ENCODE results near the gene CEP57L1. TPM values are rescaled to one million over a fixed set of nuclear protein-coding genes. Genes with fewer than 3 reads are reported as not detected.

CEP57L1 gene
- total and polyA plus RNA-seq, 8 donors: 11.3 to 42.5 (median 33.6) TPM

DNA sequence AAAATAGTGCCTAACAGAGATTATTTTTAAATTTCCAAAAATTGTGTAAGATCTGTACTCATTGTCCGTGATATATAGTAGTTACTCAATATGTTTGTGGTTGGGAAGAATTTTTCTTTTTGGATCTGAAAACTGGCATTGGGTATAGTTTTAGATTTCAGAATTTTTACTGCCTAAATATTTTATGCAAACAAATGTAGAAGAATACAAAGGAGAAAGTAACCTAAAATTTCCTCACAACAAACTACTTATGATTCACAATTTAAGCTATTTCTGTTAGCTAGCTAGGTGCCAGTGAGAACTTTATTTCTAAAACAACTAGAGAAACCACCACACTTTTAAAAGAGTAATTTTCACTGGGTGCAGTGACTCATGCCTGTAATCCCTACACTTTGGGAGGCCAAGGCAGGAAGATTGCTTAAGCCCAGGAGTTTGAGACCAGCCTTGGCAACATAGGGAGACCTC is 39.5 kb upstream of the CEP57L1 start:
- ATAC-seq (no peak), DNase-seq (no peak)
- intact Hi-C loops (cut with DNase I): no loop called here

DNA sequence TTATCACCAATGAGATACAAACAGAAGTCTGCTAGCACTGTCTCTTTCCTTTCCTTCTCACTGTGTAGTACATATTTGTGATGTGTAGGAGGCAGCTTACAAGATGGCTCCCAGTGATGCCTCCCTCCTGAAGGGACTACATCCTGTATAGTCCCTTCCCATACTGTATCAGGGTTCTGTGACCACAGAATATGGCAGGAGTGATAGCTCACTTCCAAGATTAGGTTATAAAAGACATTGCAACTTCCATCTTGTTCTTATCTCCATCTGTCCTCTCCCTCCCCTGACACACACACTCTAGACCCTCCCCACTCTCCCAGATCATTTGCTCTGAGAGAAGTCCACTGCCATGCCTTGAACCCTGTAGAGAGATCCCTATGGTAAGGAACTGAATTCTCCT is 38.6 kb upstream of the CEP57L1 start:
- ATAC-seq: no peak
- H3K4me3 ChIP-seq: no peak overlapping the region
- DNase-seq: no peak
- H3K27ac ChIP-seq: no peak overlapping the region
- no peaks in the 10 kb centered on the region for H3K27me3 ChIP-seq
- H3K4me1 ChIP-seq: peaks cover 21 to 40% of the 10 kb centered on the region in 2 donors
- intact Hi-C loops (cut with DNase I): no loop called here
- TF ChIP-seq, protein P1, sequence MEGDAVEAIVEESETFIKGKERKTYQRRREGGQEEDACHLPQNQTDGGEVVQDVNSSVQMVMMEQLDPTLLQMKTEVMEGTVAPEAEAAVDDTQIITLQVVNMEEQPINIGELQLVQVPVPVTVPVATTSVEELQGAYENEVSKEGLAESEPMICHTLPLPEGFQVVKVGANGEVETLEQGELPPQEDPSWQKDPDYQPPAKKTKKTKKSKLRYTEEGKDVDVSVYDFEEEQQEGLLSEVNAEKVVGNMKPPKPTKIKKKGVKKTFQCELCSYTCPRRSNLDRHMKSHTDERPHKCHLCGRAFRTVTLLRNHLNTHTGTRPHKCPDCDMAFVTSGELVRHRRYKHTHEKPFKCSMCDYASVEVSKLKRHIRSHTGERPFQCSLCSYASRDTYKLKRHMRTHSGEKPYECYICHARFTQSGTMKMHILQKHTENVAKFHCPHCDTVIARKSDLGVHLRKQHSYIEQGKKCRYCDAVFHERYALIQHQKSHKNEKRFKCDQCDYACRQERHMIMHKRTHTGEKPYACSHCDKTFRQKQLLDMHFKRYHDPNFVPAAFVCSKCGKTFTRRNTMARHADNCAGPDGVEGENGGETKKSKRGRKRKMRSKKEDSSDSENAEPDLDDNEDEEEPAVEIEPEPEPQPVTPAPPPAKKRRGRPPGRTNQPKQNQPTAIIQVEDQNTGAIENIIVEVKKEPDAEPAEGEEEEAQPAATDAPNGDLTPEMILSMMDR (IDR thresholded peaks at IDR 0.05): no peak
- no peaks in the 10 kb centered on the region for H3K36me3 ChIP-seq
- no peaks in the 10 kb centered on the region for H3K9me3 ChIP-seq

More for the DNA sequence above, 39.5 kb upstream of the CEP57L1 start:
- Histone ChIP-seq H3K36me3 (no peaks in the 10 kb centered on the region), H3K4me1 (peaks cover 21 to 40% of the 10 kb centered on the region in 2 donors), H3K27ac (peak overlapping the region in 1 of 2 donors; percentile 60), H3K4me3 (no peak overlapping the region), H3K9me3 (no peaks in the 10 kb centered on the region), H3K27me3 (no peaks in the 10 kb centered on the region)
- TF ChIP-seq, protein P1 (IDR thresholded peaks at IDR 0.05): no peak

DNA sequence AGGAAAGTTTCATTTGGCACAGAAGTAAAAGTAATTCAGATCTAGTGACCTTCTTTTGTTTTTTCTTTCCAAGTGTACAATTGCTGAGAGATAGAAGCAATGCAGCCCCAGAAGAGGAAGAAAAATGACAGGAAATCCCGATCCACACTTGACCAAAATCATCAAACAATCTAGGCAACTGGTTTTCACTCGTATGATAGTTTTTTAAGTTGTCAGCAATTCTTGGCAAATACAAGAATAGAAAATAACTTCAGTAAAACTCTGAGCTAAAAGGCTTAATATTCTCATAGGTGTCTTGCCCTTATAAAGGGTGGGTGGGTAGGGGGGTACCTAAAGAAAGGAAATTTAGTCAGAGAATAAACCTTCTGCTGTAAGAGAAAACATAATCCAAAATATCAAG is 36.7 kb upstream of the CEP57L1 start:
- peak overlapping the region; percentile 50 to 64 for H3K27ac ChIP-seq
- H3K36me3 ChIP-seq: no peaks in the 10 kb centered on the region
- ATAC-seq (no peak), DNase-seq (no peak)
- H3K4me3 ChIP-seq: no peak overlapping the region
- no peaks in the 10 kb centered on the region for H3K27me3 ChIP-seq
- H3K4me1 ChIP-seq: peaks cover 21 to 37% of the 10 kb centered on the region in 2 donors
- TF ChIP-seq, protein P1 (IDR thresholded peaks at IDR 0.05): no peak
- no peaks in the 10 kb centered on the region for H3K9me3 ChIP-seq
- intact Hi-C loops (cut with DNase I): no loop called here

DNA sequence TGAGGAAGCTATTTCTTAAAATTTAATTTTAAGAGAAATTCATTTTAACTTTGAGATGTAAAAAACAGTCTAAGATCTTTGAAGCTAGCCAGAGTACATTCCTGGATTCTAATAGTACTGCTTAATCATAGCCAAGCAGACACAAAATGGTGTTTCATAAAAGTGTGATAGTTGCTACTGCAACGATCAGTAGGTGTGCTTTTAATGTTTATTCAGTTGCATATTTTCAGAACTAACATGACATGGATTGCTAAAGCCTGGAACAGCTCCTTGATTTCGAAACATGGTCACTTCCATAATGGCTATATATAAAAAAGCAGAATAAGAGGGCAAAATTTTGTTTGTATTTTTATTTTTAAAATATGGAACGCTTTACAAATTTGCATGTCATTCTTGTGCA is 36.2 kb upstream of the CEP57L1 start:
- TF ChIP-seq, protein P1 (IDR thresholded peaks at IDR 0.05): no peak
- no peaks in the 10 kb centered on the region for H3K36me3 ChIP-seq
- H3K27me3 ChIP-seq: no peaks in the 10 kb centered on the region
- peak overlapping the region; percentile 50 to 64 for H3K27ac ChIP-seq
- intact Hi-C loops (cut with DNase I): no loop called here
- H3K9me3 ChIP-seq: no peaks in the 10 kb centered on the region
- peak in 1 of 4 donors; percentile 36 for DNase-seq
- H3K4me1 ChIP-seq: peaks cover 21 to 37% of the 10 kb centered on the region in 2 donors
- peak; percentile 84 for ATAC-seq
- no peak overlapping the region for H3K4me3 ChIP-seq

DNA sequence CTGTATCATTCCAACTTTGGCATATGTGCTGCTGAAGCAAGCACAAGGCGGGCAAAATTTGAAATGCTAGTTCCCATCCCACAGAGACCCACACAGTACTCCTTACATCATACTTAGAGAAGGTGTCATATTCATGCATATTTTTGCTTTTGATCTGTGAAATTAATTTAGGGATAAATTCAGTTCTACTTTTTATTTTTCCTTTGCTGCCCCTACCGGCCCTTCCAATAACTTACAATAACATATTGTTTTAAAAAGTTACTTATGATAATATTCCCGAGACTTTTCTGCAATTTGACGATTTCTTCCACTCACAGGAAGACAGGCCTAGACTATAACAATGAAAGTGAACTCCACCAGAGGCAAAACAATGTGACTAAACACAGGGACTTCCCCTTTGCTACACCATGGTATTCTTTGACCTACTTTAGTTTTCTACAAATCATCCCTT is 35.7 kb upstream of the CEP57L1 start:
- Histone ChIP-seq H3K4me3 (no peak overlapping the region), H3K4me1 (peaks cover 21 to 37% of the 10 kb centered on the region in 2 donors), H3K9me3 (no peaks in the 10 kb centered on the region), H3K36me3 (no peaks in the 10 kb centered on the region), H3K27ac (peak overlapping the region; percentile 50 to 64), H3K27me3 (no peaks in the 10 kb centered on the region)
- no peak for DNase-seq
- ATAC-seq: peak; percentile 84
- TF ChIP-seq, protein P1 (IDR thresholded peaks at IDR 0.05): no peak
- intact Hi-C loops (cut with DNase I): loop anchor here in 1 of 2 donors (10.0 kb wide), 1 partner anchor 165 kb away; no protein-coding TSS in a partner anchor

Measured in left lung (tissue), 10 donors.